Fibroblast of skin of right biceps (primary cell): ENCODE data around the gene NGRN.
A peak's percentile ranks its signal among the peaks of the same experiment; 100 is the strongest.
"Not testable (repeated sequence)": the region's sequence is repeated elsewhere in the genome, so short reads cannot be mapped to it uniquely, and the experiment has no call there.

Experiments used
- DNase-seq: peaks from one replicate; pipeline ENCODE4 v3.0.0-alpha.2; 2013

Gene NGRN

DNA sequence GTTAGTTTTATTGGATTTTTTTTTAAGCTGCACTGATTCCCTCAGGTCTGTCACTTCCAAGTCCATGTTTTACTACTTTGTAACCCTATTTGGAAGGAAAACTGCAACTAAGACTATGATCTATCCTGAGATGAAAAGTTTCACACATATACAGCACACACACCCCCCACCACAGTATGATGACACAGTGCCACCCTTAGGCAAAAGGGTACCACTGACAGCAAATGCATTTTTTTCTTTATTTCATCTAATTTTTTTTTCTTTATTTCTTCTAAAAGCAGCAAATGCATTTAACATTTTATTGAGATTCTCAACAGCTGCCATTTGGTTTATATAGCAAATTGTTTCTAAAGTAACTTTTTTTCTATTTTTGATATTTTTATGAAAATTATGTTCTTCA lies 21.2 kb downstream of the NGRN start:
- DNase-seq: peak; percentile 46

- no peak for DNase-seq
Observed at GRCh38 chr15:90287101-90287500, 21.6 kb downstream of the NGRN start.

DNA sequence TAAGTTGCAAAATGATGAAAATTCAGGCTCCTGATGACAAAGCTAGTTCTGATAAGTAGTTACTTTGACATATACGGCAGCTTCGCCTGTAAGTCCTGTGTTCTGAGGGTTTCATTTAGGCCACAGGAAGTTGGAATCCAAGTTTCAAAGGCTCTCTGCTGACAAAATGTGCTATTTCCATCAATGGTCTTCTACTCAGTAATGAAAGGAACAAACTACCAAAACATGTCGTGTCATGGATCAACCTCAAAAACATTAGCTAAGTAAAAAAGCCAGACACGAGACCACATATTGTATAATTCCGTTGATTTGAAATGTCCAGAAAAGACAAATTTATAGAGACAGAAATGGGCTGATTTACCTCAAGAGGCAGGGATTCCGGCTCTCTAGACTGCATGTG lies 22.5 kb downstream of the NGRN start:
- DNase-seq: no peak

DNA sequence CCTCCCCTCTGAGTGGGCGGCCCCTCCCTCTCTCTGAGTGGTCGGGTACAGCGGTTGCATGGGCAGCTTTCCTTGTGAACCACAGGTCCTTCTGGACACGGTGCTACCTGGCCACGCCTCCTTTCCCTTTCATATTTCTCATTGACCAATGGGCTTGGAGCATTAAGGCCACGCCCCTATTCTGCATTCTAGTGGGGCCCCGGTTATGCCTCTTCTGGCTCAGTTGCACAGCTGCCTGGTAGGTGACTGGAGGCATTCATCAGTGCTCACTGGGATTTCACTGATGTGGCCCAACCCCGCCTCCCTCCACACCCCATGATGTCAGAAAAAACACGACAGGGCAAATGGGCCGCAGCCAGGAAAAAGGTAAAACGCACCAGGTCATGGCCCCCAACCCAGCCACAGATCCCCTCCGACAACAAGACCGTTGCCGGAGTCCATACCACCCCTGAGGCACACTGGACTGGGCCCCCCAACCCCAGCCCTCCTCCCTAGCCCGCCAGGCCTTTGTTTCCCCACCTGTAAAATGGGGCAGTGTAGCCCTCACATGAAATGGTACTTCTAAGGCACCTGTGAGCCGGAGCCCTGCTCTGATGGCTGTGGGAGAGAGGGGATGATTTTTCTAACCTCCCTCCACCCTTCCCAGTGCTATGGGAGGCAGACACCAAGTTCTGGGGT lies 26.3 kb downstream of the NGRN start:
- peak; percentile 19 for DNase-seq

- peak; percentile 49 for DNase-seq
Observed at GRCh38 chr15:90293040-90293810, 27.8 kb downstream of the NGRN start.

- DNase-seq: no peak
Observed at GRCh38 chr15:90294159-90294558, 28.7 kb downstream of the NGRN start.

DNA sequence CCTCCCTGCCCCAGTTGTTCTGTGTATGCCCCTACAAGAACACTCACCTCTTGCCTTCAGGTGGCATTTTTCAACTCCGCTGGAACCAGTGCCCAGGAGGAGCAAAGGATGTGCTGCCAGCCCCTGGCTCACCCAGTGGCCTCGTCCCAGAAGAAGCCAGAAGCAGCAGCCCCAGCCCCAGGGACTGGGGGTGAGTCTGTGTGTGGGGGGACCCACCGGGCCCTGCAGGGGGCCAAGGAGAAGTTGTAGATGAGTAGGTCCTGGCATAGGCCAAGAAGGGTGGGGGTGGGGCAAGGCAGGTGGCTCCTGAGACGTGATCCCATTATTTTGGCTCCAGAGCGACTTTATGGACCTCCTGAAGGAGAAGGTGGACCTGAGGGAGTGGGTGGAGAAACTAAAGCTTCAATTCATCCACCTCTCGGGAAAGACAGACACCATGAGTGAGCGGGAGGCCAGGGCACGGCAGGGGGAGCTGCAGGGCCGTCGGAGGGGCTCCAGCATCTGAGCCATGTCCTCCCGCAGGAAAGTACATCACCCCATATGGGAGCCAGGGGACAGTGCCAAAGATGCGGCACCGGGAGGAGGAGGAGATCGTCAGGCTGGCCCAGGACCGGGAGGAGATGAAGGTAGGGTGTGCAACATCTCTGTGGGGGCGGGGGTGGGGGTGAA lies 29.3 kb downstream of the NGRN start:
- DNase-seq: no peak

DNA sequence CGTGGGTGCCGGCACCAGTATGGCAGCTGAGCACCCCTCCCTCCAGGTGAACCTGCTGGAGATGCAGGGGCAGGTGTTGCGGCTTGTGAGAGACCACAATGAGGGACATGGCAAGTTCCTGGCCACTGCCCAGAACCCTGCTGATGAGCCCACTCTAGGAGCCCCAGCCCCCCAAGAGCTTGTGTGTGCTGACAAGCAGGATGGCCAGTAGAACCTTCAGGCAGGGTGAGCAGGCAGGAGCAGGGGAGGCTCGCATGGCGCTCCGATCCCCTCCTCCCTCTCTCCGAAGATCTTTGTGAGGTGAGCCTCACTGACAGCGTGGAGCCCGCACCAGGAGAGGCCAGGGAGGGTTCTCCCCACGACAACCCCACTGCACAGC lies 29.8 kb downstream of the NGRN start:
- DNase-seq: no peak

DNA sequence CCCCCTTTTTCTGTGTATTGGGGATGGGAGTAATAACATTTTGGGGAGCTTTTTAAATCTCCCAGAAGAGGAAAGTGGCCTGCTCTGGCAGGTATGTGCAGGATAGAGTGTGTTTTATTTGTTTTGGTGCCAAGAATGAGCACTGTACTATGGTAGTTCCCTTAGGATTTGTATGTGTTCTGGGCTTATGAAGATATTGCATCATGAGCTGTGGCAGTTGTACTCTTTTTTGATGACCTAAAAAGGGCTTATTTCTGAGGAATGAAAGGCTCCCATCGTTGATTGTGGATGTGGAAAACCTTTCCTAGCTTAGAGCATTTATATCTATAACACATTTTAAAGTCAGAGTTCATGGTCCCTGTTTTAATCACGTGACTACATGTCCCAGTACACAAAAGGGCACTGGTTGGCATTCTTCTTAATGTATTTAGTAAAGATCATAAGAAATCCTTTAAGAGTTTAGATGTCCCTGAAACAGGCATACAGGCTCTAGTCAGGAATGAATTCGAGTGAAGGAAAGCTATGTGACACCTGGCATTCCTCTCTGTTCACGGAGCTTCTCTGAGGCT lies 30.9 kb downstream of the NGRN start:
- not testable (repeated sequence) for DNase-seq

DNA sequence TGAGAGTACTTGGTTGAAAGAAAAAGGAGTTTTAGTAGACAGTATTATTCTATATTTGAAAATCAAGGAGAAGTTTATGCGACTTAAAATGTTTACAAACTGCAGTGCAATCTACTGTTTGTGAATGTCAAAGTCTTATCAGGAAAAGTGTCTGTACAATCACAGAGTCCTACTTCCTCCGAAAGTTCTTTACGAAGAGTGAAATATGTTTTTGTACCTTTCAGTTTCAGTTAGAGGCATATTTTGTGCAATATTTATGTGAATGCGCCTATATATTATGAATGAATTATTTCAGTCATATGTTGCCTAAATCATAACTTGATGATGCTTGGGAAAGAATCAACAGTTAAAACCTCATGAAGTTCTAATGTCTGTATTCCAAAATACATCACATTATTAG lies 31.5 kb downstream of the NGRN start:
- DNase-seq: no peak

DNA sequence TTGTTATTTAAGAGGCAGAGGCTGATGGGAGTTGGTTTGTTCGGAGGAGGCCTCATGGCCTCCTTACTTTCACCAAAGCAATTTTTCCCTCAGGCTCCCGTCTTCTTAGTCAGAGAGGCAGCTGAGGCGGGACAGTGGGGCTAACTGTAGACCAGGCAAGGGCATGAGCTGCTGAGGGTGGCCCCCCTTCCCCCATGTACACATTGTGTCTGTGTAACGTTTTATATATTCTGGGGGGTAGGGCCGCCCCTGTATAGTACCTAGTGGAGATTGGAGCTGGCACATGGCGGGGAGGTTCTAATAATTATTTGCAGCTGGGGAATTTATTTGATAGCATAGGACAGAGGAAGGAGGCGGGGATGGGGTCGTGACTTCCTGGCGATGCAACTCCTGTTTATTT lies 35.1 kb downstream of the NGRN start:
- no peak for DNase-seq

GRCh38 chr15:90300988-90301706 lies 35.7 kb downstream of the NGRN start:
- DNase-seq: peak; percentile 48

- DNase-seq: no peak
Observed at GRCh38 chr15:90301707-90302300, 36.3 kb downstream of the NGRN start.

DNA sequence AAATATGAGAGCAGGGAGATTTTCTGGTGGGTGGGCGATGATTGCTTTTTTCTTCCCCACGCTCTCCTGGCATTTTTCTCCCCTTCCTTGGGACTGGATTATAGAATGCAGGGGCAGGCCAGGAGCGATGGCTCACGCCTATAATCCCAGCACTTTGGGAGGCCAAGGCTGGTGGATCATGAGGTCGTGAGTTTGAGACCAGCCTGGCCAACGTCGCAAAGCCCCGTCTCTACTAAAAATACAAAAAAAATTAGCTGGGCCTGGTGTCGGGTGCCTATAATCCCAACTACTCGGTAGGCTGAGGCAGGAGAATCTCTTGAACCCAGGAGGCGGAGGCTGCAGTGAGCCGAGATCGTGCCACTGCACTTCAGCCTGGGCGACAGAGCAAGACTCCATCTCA lies 39.9 kb downstream of the NGRN start:
- DNase-seq: not testable (repeated sequence)

GRCh38 chr15:90305932-90306331 lies 40.5 kb downstream of the NGRN start:
- no peak for DNase-seq

- no peak for DNase-seq
Observed at GRCh38 chr15:90306560-90306959, 41.1 kb downstream of the NGRN start.

DNA sequence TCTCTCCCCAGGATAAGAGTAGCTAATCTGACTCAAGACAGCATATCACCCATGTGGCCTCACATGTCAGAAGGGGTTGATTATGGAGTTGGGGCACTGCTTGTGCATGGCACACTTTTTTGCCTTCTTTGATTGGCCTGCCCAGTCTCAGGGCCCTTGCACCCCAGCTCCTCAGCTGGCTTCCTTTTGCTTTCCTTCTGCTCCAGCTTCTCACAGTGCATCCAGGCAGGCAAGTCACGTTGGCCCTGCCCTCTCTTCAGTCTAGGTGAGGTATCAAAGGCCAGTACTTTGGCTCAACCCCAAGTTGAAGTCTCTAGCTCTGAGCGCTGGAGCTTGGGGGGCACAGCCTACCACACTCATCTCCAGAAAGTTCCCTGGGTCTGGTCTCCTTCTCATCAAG lies 42.2 kb downstream of the NGRN start:
- DNase-seq: no peak

- no peak for DNase-seq
Observed at GRCh38 chr15:90309020-90309419, 43.5 kb downstream of the NGRN start.

GRCh38 chr15:90315278-90315982 lies 50.0 kb downstream of the NGRN start:
- peak; percentile 42 for DNase-seq

DNA sequence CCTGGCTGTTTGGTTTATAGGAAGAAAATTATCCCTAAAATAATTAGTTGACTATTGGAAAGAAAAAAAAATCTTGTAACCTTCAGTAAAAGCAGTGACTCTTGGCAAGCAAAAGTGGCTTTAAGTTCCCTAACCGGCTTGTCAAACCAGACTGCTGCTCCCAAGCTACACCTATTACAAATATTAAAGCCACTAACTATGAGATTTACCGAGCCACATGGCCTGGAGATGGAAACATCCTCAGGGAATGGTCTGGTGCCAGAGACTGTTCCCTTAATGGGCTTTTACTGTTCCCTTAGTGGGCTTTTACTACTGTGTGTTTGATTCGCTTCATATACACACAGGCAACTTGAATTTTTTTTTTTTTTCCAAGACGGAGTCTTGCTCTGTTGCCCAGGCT lies 50.7 kb downstream of the NGRN start:
- no peak for DNase-seq

- no peak for DNase-seq
Observed at GRCh38 chr15:90318591-90318990, 53.1 kb downstream of the NGRN start.
